A673 (cell line): ENCODE results near the gene NPPA.

Experiments used
- EZH2 ChIP-seq: fragments of 200-600 bp; sonication (generic); IDR thresholded peaks from 2 replicates; pipeline ENCODE4 v1.6.1; 2017; ENCODE audit warnings: borderline replicate concordance, low read depth, mild to moderate bottlenecking, mixed read lengths, antibody characterized with exemption, low read length; ENCODE audit not compliant: poor library complexity, severe bottlenecking
- TF ChIP-seq, protein P1 (sequence below): fragments of 300-800, 200-600 bp; sonication (generic); conservative IDR thresholded peaks from 2 replicates; pipeline ENCODE4 v1.5.1; 2017; ENCODE audit warnings: low read depth, mild to moderate bottlenecking, antibody characterized with exemption, low read length, moderate library complexity, mixed read lengths

DNA sequence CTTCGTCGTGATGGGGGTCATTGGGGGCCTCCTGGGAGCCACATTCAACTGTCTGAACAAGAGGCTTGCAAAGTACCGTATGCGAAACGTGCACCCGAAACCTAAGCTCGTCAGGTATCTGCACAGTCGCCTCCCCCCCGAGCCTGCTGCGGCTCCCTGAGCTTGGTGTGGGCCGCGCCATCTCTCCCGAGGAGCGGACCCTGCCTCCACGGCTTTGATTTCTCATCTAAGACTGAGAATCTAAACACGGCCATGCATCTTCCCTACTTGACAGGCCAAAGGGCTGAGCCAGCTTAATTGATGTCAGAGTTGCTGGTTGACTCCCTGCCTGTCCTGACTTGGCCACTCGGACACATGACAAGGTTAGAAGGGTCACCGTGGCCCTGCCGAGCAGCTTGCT, 19.1 kb downstream of the NPPA start:
- TF ChIP-seq, protein P1, sequence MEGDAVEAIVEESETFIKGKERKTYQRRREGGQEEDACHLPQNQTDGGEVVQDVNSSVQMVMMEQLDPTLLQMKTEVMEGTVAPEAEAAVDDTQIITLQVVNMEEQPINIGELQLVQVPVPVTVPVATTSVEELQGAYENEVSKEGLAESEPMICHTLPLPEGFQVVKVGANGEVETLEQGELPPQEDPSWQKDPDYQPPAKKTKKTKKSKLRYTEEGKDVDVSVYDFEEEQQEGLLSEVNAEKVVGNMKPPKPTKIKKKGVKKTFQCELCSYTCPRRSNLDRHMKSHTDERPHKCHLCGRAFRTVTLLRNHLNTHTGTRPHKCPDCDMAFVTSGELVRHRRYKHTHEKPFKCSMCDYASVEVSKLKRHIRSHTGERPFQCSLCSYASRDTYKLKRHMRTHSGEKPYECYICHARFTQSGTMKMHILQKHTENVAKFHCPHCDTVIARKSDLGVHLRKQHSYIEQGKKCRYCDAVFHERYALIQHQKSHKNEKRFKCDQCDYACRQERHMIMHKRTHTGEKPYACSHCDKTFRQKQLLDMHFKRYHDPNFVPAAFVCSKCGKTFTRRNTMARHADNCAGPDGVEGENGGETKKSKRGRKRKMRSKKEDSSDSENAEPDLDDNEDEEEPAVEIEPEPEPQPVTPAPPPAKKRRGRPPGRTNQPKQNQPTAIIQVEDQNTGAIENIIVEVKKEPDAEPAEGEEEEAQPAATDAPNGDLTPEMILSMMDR, result no peak
- TF ChIP-seq EZH2, result no peak
